ENCODE results near the gene NUP88.
"Not testable (repeated sequence)": the region's sequence is repeated elsewhere in the genome, so short reads cannot be mapped to it uniquely, and the experiment has no call there.

The NUP88 gene

DNA sequence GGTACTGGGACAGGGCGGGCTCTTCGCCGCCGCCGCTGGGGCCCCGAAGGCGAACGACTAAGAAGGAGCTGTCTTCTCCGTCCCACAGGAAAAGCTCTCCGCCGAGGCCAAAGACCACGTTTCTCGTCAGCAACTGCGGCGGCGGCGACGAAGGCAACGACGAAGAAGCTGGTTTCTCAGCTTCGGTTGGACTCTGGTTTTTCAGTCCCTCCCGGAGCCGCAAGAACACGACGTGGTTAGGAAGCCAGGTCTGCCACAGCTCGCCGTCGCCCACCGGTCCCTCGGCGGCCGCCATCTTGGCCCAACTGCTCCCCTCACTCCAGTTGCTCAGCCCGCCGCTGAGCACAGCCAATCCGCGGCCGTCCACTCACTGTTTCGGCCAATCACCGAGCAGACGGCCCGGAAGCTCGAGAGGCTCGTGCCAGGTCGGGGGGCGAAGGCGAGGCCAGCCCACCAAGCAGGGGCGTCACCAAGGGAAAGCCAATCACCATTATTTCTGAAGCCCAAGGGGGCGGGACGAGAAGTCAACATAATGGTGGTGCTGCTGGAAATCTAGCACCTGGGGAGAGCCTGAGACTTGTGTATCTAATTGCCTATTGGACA lies at the start of gene NUP88:
TSS of gene NUP88 (minus strand) at position 307 of the 603 bp plus-strand sequence. CDS start at position 295, 12 bp downstream.
- in situ Hi-C loops (cut with MboI; ENCODE audit: low sequenced_read_pairs), result no loop called here

DNA sequence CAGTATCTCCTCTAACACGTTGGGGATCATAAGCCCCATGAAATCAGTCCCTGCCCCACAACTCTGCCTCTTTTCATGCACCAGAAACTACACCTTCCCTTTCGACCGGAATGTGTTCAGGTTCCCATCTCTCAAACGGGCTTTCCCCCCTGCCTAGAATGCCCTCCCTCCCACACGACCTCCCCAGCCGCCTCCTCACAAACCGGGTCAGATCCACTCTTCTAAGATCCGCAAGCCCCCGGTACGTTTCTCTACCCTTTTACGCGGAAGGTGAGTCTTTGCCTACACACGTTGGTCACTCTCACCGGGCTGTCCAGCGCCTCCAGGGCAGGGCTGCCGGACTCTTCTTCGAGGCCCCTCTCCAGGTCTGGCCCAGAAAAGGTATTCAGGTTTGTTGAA lies 48.6 kb upstream of the NUP88 start:
- in situ Hi-C loops (cut with MboI; ENCODE audit: low sequenced_read_pairs), result no loop called here

DNA sequence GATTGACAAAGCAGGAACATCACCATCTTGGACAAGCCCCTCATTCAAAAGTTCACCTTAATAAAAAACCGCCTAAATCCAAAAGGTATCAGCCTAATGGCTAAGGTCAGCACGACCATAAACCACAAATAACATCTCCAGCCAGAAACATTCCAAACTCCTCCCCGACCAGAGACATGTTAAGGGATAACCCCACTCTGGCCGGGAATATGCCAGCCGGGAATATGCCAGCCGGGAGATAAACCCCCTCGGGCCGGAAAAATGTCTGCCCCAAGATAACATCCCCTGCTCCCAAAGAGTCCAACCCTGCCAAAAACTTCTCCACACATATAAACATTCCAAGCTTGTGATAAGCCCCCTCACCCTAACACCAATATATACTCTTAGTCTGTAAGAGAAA lies 48.0 kb upstream of the NUP88 start:
- in situ Hi-C loops (cut with MboI; ENCODE audit: low sequenced_read_pairs), result no loop called here

DNA sequence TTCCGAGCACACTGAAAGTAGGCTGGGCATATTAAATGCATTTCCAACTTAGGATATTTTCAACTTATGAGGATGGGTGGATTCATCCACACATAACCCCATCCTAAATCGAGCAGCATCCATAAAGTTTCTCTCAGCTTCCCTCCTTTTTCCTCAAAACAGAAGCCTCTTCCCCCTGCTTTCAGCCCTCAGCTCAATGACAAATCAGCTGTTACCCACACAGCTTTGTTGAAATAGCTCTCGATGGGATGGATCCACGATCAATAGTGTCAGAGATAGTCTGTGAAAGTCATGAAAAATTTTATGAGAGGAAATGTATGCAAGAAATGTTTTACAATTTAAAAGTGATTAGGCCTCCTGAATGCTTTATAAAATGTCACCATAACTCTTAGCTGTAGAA lies 46.8 kb upstream of the NUP88 start:
- in situ Hi-C loops (cut with MboI; ENCODE audit: low sequenced_read_pairs), result no loop called here

DNA sequence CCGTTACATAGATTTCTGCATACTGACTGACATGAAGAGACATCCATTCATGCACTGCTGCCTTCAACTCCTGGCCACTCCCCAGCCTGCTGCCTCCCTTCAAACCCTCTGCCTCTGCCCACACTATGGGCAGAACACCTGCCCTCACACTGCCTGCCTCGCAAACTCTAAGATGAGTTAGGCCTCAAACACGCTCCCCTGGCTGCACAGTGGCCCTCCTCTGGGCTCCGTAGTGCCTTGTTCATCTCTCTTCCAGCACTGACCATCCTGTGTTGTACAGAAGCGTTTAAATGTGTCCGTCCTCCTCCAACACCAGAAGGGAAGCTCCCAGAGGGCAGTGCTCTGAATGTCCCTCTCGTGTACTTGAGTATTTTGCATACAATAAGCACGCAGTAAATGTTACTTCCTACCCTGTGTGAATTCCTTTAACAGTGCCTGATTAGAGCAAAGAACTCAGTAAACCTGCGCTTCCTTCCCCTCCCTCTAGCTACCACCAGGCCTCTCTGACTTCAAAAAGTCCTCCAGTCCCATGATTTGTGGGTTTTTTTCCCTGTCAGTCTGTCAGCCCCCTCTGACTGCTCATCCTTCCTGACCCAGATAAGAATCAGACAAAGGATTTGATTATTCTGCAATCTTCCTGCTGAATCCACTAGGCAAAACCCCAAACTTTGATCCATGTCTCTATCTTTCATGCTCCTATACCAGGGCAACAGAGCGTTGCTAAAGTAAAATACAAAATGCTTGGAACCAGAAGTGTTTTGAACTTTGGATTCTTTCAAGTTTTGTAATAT lies 45.5 kb upstream of the NUP88 start:
- in situ Hi-C loops (cut with MboI; ENCODE audit: low sequenced_read_pairs), result no loop called here

DNA sequence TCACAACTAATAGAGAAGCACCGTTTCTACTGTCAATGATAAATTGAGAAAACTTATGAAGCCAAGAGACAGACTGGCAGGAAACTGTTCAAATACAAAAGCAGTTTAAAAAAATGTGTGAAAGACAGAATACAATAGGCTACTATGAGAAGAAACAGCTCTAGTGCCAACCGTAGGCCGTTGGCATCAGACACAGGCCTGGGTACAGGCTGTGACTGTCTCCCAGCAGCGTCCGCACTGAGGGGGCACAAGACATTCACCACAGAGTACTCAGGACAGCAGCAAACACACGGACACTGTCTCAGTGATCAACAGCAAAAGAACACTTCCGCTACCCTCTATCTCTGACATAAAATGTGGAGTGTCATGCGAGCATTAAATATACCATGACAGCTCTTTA lies 27.3 kb upstream of the NUP88 start:
- in situ Hi-C loops (cut with MboI; ENCODE audit: low sequenced_read_pairs), result no loop called here

DNA sequence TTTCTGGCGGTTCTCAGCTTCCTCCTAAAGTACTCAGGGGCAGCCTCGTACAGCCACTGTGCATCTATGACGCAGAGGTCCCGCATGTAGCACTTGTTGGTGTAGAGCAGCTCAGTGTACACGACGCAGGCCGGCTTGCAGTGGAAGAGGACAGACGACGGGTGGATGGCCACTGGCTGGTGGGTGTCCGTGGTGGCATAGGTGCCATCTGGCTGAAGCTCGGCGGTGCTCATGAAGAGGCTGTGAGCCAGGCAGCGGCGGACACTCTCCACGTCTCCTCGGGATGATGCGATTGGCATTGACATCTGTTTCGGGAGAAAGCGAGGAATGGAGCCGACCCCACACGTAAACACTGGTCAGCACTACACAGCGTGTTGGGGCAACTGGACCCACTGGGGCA lies 24.7 kb upstream of the NUP88 start:
- in situ Hi-C loops (cut with MboI; ENCODE audit: low sequenced_read_pairs), result no loop called here

DNA sequence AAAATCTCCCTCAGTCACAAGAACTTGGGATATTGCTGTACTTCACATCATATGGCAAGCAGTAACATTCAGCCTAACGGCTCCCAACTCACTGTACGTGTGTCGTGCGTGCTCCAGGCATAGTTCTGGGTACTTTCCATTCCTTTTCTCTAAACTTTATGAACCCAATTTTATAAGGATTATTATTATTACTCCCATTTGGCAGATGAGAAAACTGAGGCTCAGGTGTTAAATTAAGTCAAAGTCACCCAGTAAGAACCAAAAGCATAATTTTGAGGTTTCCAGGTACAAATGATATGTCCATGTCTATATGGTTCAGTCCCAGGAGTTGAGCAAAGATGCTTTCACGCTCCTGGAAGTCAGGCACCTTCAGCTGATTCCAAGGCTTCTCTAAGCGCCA lies 24.3 kb upstream of the NUP88 start:
- in situ Hi-C loops (cut with MboI; ENCODE audit: low sequenced_read_pairs), result no loop called here

DNA sequence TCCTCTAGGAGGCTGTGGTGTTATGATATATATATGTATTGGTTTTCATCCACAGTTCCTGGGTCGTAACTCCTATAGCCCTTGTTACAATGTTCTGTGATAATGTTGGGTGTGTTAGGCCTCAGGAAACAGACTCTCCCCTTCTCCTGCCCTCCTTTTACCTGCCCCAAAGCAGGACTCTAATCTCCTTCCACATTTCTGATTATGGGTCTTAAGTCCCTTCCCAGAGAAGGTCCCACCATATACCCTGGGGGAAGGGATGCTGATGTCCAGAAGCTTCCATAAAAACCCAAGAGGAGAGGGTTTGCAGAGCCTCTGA lies 19.9 kb upstream of the NUP88 start:
- in situ Hi-C loops (cut with MboI; ENCODE audit: low sequenced_read_pairs), result no loop called here

DNA sequence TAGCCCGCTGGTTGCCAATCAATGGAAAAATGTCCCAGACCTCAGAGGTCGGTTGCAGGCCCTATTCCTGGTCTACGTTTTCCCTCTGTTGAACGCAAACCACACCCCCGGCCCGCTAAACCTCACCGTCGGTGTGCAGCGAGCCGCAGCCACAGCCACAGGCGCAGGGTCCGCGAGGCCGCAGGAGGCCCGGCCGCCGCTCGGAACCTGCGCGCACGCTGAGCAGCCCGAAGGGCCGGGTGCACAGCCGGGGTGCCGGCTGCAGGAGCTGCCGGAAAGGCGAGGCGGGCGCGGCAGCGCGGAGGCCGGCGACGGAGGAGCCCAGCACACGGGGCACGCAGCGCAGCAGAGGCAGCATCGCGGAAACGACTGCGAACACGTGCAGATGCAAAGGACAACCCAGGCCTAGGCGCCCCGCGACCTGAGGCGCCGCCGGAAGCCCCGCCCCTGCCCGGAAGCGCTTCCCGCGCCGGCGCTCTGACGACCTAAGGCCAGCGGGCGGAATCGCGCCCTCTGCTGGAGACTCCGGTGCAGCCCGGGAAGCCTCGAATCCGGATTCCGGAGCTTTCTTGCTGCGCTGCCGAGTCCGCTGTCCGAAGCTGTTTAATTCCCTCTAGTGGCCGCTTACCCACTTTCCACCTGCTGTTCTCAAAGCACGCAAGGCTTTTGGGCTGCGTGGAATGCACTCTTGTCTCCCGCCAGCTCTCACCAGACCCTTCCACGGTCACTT lies 19.4 kb upstream of the NUP88 start, which contains the start of gene C1QBP:
TSS of gene C1QBP (minus strand) at position 440 of the 730 bp plus-strand sequence. CDS start at position 358, 82 bp downstream.
- in situ Hi-C loops (cut with MboI; ENCODE audit: low sequenced_read_pairs), result no loop called here

DNA sequence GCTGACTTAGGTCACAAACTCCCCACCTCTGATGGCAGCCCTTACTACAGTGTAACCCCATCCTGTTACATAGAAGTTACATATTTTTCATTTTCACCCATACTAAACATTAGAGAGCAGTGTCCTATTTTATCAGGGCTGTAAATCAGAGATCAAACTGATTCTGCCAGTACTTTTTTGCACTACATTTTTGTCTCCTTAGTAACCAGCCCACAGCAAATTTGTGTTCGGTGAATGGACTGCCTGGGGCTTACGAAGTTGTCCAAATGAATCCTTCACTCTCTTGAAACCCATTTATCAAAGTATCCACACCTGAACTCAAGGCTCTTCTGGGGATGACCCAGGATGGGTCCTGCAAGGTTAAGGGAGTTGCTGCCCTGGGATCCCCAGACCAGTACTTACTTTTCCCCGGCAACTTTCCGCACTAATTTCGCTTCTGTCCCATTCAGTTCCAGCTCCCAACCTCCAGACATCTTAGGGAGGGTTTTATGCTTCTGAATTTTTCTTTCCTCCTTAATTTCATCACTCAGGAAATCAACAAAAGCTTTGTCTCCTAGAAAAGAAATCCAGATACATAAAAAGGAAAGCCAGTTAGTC lies 18.4 kb upstream of the NUP88 start:
- in situ Hi-C loops (cut with MboI; ENCODE audit: low sequenced_read_pairs), result no loop called here

DNA sequence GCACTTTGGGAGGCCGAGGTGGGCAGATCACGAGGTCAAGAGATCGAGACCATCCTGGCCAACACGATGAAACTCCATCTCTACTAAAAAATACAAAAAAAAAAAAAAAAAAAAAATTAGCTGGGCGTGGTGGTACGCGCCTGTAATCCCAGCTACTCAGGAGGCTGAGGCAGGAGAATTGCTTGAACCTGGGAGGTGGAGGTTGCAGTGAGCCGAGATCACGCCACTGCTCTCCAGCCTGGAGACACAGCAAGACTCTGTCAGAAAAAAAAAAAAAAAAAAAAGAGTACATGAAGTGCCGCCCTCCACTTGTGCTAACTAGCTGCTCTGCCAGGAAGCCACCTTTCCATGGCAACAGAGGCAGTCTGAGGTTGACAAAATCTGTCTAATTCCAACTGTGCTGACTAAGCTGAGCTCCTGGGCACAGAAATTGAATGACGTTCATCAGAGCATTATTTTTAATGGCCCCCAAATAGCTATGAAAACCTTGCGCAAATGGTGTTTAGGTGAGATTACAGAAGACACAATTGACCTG lies 16.4 kb upstream of the NUP88 start:
- in situ Hi-C loops (cut with MboI; ENCODE audit: low sequenced_read_pairs), result not testable (repeated sequence)

DNA sequence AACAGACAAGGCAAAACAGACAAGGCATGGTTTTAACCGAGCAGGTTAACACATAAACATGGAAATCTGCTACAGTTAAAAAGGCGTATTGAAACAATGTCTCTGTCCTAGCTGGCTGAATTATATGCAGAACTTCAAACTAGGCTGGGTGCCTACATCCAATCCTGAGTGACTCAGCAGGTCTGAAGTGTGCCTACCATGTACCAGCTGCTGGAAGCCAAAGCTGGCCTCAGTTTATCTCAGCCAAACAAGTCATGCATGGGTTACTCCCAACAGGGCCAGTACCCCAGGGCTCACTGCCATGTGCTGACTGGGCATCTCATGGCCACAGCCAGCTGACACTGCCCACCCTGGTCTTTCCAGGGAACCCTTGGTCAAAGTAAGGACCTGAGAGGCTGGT lies 15.5 kb upstream of the NUP88 start:
- in situ Hi-C loops (cut with MboI; ENCODE audit: low sequenced_read_pairs), result no loop called here

DNA sequence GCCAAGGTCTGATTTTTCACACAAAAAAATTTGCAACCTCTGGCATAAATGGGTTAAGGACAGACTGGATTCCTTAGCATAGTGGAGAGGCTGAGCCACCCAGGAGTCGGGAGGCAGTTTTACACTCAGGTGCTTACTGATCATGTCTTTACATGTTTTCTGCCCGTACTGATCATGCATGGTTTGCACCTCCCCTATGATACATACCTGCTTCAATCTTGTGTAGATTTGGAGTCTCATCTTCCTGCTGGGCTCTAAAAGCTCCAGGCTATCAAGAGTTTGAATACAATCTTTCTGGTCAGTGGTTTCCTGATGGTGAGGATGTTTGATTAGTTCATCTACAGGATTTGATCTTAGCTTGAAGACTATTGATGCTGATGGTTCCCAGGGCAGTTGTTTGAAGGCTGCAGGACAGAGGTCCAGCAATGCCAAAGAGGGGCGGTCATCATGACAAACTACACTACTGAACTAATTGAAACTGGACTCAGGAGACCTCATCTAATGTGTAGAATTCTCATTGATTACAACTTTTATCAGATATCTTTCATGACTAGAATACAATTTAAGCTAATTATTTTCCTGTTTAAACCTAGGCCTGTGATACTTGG lies 12.6 kb upstream of the NUP88 start:
- in situ Hi-C loops (cut with MboI; ENCODE audit: low sequenced_read_pairs), result no loop called here

DNA sequence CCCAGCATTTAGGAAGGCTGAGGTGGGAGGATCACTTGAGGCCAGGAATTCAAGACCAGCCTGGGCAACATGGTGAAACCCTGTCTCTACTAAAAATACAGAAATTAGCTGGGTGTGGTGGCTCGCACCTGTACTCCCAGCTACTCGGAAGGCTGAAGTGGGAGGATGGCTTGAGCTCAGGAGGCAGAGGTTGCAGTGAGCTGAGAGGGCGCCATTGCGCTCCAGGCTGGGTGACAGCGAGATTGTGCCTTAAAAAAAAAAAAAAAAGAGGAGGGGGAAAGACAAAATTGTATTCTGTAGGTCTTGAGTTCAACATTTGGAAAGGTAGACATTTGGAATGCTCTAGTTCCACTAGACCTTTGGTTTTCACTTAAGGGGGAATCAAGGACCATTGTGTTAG lies 11.8 kb upstream of the NUP88 start:
- in situ Hi-C loops (cut with MboI; ENCODE audit: low sequenced_read_pairs), result not testable (repeated sequence)

DNA sequence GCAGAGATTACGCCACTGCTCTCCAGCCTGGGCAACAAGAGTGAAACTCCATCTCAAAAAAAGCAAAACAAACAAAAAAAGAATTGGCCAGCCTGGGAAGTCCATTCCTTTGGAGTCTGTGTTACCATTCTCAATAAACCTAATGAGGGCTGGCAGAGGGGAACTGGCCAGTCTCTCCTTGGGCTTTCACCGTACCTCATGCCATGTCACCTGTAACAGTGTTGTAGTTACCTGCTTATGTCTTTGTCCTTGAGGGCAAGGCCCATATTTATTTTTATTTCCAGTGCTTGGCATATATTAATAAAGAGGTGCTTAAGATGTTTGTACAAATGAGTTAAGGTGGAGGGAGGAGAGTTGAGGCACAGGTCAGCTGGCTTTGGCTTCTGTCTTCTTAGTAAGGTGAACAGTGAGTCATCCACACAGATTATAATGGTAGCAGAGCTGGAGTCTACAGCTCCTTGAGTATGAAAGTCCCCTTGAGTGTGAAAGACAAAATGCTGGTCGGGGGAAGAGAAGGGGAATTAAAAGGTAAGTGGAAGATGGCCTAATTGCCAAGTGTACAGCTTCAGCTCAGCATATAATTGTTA lies 11.0 kb upstream of the NUP88 start:
- in situ Hi-C loops (cut with MboI; ENCODE audit: low sequenced_read_pairs), result no loop called here

DNA sequence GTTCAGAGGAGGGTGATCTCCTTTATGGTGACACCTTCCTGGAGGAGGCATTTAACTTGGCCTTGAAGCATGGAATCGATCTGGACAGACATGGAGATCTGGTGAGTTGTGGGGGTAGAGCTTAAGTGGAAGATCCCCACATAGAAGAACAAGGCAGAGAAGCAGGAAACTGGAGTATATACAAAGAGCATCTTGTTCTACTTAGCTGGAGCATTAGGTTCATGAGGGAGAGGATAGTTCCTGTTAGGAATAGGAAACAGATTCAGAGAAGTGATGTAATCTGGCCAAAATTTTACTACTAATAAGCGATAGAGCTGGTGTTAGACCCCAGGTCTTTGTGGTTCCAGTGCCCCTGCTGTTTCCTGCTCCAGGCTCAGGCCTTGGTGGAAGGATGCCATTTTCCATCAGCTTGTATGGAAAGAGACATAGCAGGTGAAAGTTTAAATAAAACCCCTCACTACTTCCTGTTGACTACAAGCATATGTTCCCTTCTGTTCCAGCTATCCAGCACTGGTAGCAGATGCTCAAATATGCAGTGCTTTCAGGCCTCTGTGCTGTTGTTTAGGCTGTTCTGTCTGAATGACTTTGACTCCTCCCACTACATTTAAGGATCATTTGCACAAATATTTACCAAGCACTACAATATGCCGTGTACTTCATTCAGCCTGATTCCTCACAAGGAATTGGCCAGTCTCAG lies 9.9 kb upstream of the NUP88 start:
- in situ Hi-C loops (cut with MboI; ENCODE audit: low sequenced_read_pairs), result no loop called here

DNA sequence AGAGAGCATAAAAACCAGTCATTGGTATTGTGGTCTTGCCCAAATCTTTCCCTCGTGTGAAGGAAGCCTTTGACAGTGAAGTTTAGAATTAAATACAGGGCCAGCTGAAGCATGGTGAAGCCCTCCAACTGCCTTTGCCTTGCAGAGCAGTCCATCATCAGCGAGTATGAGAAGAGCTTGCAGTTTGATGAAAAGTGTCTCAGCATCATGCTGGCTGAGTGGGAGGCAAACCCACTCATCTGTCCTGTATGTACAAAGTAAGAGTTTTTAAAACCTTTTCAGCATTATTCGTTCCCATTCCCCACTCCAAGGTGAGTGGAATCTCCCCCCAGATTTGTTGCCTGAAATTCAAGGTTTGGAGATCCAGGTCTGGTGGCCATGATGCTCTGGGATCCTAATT lies 6.4 kb upstream of the NUP88 start:
- in situ Hi-C loops (cut with MboI; ENCODE audit: low sequenced_read_pairs), result no loop called here

DNA sequence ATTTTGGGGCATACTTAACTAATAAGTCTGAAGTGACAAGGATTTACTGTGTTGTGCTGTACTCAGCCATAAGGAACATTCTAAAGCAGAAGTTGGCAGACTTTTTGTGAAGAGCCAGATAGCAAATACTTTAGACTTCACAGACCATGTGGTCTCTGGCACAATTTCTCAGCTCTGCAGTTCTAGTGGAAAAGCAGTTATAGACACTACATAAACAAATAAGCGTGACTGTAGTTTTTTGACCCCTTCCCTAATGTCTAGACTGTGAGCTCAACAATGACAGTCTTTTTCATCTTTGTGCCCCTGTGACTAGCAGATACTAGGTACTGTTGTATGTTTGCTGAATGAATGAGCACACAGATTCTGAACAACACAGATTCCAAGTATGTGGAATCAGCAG lies 5.4 kb upstream of the NUP88 start:
- in situ Hi-C loops (cut with MboI; ENCODE audit: low sequenced_read_pairs), result no loop called here

DNA sequence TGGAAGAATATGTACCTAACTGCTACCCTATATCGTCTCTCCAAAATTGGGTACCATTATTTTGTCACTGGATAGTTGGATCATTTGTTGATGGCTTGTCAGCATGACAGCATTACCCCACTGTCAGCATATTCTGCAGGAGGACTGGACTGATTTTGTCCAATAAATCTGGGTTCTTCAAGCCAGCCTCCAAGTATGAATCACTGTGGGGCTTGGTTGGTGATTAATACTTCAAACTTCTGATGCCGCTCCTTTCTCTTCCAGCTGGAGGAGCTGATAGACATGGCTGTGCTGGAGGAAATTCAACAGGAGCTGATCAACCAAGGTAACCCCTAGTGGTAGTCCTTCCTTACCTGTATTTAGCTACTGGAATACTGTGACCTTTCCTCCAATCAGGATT lies 3.0 kb upstream of the NUP88 start:
- in situ Hi-C loops (cut with MboI; ENCODE audit: low sequenced_read_pairs), result no loop called here
